Coronary artery (tissue), 2 donors: ENCODE data around the gene PSG6.
"Not testable (repeated sequence)": the region's sequence is repeated elsewhere in the genome, so short reads cannot be mapped to it uniquely, and the experiment has no call there.

Source experiments
- DNase-seq: peaks from one replicate; pipeline ENCODE4 v3.0.0-alpha.2; 2017; ENCODE audit warnings: low spot score
- H3K27ac ChIP-seq, 2 donors: fragments of 200-600 bp; sonication (generic); one replicate each; pipeline ENCODE4 v1.5.1; 2016 to 2019
- H3K4me3 ChIP-seq: fragments of 200-600 bp; sonication (generic); 2 replicates; pipeline ENCODE4 v1.5.1; 2016; ENCODE audit warnings: mild to moderate bottlenecking, moderate library complexity
- TF ChIP-seq, protein P1 (sequence below): fragments of 200-600 bp; sonication (generic); IDR thresholded peaks from one replicate; pipeline ENCODE4 v1.5.1; 2019; ENCODE audit warnings: antibody characterized with exemption

The PSG6 gene

DNA sequence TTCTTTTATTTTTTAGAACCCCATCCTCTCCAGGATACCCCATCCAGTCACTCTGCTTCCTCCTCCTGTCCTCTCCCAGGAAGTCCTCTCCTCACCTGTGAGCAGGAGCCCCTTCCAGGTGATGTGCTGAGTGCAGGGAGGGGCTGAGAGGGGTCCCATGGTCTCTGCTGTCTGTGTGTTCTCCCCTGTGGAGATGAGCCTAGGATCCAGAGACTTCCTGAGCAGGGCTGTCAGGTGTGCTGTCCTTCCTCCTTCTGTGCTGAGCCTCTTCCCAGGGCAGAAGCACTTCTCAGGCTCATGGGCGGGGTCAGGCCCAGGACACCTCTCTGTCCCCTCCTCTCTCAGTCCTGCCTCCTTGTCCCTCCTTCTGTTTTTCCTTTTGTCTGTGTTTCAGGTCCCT lies at the start of gene PSG6:
PSG6 (minus strand) TSS at position 261 of the 400 bp plus-strand sequence; CDS start at position 159, 102 bp downstream.
- not testable (repeated sequence) for H3K4me3 ChIP-seq, DNase-seq, H3K27ac ChIP-seq

DNA sequence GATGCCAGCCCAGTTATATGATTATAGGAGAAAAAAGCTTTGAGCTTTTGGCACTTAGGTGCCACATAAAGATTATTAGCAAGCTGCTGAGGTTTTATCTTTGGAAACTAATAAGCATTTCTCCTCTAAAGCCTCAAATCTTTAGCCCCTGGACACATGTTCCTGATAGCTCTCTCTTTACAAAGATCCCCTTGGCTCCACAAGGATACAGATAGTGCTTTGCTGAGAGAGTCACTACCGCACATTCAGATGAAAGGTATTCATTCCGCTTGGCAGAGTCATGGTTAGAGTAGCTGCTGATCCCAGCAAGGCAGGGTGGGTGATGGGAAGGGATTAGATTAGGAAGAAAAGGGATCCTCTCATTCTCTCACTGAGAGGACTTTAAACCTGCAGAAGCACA lies 47.5 kb upstream of the PSG6 start:
- Histone ChIP-seq H3K27ac (no peak overlapping the region), H3K4me3 (no peak overlapping the region)
- DNase-seq = no peak
- TF ChIP-seq, protein P1, sequence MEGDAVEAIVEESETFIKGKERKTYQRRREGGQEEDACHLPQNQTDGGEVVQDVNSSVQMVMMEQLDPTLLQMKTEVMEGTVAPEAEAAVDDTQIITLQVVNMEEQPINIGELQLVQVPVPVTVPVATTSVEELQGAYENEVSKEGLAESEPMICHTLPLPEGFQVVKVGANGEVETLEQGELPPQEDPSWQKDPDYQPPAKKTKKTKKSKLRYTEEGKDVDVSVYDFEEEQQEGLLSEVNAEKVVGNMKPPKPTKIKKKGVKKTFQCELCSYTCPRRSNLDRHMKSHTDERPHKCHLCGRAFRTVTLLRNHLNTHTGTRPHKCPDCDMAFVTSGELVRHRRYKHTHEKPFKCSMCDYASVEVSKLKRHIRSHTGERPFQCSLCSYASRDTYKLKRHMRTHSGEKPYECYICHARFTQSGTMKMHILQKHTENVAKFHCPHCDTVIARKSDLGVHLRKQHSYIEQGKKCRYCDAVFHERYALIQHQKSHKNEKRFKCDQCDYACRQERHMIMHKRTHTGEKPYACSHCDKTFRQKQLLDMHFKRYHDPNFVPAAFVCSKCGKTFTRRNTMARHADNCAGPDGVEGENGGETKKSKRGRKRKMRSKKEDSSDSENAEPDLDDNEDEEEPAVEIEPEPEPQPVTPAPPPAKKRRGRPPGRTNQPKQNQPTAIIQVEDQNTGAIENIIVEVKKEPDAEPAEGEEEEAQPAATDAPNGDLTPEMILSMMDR = no peak

DNA sequence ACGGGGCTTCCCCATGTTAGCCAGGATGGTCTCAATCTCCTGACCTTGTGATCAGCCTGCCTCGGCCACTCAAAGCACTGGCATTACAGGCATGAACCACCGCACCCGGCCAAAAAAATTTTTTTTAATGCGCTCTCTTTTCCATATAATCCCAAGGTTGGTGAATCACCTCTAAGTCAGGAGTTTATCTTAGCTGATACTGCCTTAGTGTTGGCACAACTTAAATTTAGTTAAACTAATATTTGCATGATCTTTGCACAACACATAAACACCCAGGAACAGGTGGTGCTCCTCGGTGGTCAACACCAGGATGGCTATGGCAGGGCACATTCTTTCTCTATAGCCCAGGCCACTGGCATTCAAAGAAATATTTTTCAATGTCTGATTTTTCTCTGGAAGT lies 43.4 kb upstream of the PSG6 start:
- H3K27ac ChIP-seq = no peak overlapping the region
- H3K4me3 ChIP-seq = no peak overlapping the region
- TF ChIP-seq, protein P1 = no peak
- DNase-seq = no peak

DNA sequence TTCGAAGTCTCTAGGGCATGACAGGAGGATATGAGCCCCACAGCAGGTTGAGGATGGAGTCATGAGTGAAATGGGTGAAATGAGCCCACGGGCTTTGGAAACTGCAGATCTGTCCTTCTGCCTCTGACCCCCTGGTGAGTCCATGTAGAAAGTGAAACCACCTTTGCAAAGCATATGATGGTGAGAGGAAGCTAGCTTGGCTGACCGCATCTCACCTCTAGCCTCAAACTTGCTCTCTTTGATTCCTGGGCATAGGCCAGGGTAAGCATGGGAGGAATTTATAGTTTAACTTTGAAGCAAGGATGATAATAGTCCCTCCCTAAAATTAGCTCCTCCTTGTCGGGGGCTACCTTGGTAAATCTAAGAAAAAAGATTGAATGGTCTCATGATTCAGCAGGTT lies 34.4 kb upstream of the PSG6 start:
- not testable (repeated sequence) for H3K27ac ChIP-seq, H3K4me3 ChIP-seq, DNase-seq

DNA sequence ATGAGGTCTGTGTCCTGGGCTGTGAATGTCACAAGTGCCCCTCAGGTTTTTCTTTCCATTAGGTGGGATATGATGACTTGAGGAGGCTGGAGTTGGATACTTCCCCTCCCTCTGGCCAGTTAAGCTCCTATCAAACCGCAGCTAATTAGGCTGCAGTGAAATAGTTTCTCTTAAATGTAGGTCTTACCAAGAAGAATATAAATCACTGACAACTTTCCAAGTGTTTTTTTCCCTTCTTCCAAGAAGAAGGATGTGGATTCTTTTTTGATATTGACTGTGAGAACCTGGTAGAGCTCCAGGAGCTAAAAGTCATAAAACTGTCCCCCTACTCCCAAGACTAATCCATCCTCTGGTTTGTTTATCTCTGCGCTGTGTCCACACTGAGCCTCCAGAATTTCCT lies 33.8 kb upstream of the PSG6 start:
- H3K27ac ChIP-seq, H3K4me3 ChIP-seq, DNase-seq: not testable (repeated sequence)

DNA sequence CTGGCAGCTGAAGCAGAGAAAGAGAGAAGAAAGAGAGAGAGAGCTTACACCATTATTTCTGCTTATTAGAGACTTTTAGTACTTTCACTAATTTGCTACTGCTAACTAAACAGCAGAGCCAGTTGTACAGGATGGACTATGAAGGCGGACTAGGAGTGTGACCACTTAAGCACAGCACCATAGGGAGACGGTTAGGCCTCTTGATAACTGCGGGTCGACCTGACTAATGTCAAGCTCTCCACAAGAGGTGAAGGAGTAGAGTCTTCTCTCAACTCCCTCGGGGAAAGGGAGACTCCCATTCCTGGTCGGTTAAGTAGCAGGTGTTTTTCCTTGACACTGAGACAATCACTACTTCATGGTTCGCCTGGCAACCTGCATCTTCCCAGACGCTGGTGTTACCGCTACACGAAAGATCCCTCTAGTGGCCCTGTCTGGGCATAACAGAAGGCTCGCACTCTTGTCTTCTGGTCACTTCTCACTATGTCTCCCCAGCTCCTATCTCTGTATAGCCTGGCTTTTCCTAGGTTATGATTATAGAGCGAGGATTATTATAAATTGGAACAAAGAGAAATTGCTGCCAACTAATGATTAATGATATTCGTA lies 24.6 kb upstream of the PSG6 start:
- DNase-seq = no peak
- H3K27ac ChIP-seq = no peak overlapping the region
- no peak overlapping the region for H3K4me3 ChIP-seq
- TF ChIP-seq, protein P1 = no peak

DNA sequence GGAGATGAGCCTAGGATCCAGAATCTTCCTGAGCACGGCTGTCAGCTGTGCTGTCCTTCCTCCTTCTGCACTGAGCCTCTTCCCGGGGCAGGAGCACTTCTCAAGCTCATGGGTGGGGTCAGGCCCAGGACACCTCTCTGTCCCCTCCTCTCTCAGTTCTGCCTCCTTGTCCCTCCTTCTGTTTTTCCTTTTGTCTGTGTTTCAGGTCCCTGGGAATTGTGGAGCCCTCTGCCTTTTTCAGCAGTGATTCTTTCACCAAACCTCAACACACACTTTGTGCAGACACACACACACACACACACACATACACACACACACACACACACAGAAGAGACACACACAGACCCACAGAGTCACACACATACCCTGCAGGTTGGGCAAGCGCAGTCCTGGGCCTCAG lies 19.4 kb upstream of the PSG6 start, which contains the start of gene PSG7:
PSG7 (minus strand) TSS at position 101 of the 400 bp plus-strand sequence. CDS start 131 bp downstream, outside the sequence.
- not testable (repeated sequence) for DNase-seq, H3K4me3 ChIP-seq

DNA sequence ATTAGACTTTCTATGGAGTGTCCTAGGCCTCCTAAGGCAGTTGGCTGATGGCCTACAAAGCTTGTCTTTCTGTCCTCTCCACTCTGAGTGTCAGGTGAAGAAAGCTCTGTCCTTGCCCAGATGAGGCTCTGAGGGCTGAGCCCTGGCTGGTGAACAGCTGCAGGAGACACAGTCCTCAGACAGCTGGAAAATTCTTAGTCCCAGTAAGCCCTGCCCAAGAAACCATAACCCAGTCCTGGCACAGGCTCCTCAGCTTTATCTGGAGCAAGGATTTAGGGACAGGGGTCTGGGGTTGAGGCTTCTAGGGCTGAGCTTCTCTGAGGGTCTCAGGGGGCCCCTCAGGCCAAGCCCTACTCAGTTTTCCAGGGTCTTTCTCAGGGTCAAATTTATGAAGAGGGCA lies 17.0 kb upstream of the PSG6 start:
- H3K4me3 ChIP-seq, H3K27ac ChIP-seq, DNase-seq: not testable (repeated sequence)

More for the DNA sequence above, 19.4 kb upstream of the PSG6 start, which contains the start of gene PSG7:
- not testable (repeated sequence) for H3K27ac ChIP-seq

DNA sequence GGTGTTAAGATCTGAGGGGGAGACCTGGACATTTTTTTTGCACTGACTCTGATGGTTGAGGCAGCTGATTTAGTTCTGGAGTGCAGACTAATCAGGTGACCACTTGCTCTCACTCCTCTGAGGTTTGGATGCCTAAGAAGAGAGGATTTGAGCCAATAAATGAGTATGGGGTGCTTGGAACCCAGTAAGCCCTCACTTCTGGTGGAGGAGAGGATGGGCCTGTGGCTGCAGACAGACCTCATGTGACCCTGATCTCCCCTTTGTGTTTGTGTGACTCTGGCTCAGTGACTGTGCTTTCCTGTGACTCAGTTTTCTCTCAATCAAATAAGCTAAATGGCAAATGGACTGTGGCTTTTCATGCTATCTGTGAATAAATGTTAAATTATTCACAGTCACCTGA lies 16.5 kb upstream of the PSG6 start:
- H3K27ac ChIP-seq, H3K4me3 ChIP-seq, DNase-seq: not testable (repeated sequence)

DNA sequence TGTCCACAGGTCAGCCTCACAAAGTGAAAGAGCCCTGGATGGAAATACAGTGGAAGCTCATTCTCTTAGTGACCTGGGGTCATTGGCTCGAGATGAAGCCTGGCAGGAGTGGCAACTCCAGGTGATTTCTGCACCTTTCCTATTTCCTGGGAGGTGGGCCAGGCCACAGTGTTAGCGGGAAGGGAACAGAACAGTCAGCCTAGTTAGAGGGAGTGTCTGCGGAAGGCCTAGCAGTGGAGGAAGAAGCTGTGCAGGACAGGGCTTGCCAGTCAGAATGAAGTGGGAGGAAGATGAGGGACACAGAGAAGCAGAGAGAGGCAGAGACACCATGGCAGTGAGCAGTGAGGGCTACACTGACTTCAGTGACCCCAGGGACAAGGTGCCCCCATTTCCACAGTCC lies 15.7 kb upstream of the PSG6 start:
- not testable (repeated sequence) for DNase-seq, H3K27ac ChIP-seq, H3K4me3 ChIP-seq

DNA sequence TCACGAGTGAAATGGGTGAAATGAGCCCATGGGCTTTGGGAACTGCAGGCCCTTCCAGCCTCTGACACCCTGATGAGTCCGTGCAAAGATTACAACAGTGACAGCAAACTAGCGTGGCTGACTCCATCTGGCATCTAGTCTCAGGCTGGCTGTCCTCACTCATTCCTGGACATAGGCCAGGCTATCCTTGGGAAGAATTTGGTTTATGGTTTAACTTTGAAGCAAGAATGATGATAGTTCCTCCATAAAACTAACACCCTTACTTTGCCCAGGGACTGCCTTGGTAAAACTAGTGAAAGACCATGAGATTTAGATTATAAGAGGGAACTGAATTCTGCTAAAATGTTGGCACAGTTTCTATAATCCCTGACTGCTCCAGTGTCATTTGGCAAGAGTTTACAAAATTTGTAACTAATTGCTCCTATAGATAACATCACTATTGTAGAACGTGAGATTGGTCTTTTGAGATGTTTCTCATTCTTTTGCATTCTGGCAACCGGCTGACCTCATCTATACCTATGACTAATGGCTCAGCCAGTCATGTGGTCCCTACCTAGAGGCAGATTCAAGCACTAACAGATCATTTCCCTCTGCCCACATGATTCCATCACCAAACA lies 14.9 kb upstream of the PSG6 start:
- not testable (repeated sequence) for DNase-seq, H3K4me3 ChIP-seq, H3K27ac ChIP-seq

DNA sequence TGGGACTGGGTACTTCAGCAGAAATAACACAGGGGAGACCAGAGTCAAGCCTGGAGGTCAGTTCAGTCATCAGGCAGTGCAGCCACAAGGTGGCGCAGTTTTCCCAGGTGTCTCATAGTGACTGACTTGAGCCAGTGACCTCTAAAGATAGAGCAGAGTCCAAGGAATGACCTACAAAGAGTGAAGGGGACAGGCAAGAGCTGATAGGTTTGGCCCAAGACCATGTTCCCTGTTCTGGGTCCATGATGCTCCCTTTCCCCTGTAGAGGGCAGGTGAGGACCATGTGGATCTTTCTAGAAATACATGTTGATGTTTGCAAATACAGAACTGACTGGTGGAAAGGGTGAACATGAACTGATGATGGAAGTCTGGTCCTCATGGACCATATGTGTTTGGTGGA lies 12.5 kb upstream of the PSG6 start:
- H3K27ac ChIP-seq, DNase-seq, H3K4me3 ChIP-seq: not testable (repeated sequence)
